Neural progenitor cell (in vitro differentiated cells): ENCODE measurements around the gene OR7G2.

Source experiments
- CTCF ChIP-seq: fragments of 200-600 bp; sonication (generic); IDR thresholded peaks from 2 replicates; pipeline ENCODE4 v1.5.1; 2017; ENCODE audit warnings: antibody characterized with exemption, mild to moderate bottlenecking
- EZH2 ChIP-seq: fragments of 200-600 bp; sonication (generic); IDR thresholded peaks from 2 replicates; pipeline ENCODE4 v1.6.1; 2017; ENCODE audit warnings: antibody characterized with exemption, mild to moderate bottlenecking, moderate library complexity
- EZH2phosphoT487 ChIP-seq: fragments of 200-600 bp; sonication (generic); IDR thresholded peaks from 2 replicates; pipeline ENCODE4 v1.6.1; 2017; ENCODE audit warnings: antibody characterized with exemption

- TF ChIP-seq CTCF, result no peak
- no peak for TF ChIP-seq EZH2
- no peak for TF ChIP-seq EZH2phosphoT487
Observed at GRCh38 chr19:9054765-9055164, 52.5 kb downstream of the OR7G2 start.
